HepG2 (cell line): ENCODE measurements around the gene CIAPIN1. TPM values are rescaled to one million over a fixed set of nuclear protein-coding genes. Genes with fewer than 3 reads are reported as not detected.

Source experiments
- HNRNPH1 ChIP-seq: fragments of 200-400 bp; formaldehyde crosslinking; optimal IDR thresholded peaks from 2 replicates; pipeline ENCODE3; 2017; ENCODE audit warnings: mild to moderate bottlenecking, low read depth, low read length
- MAFF ChIP-seq: IDR thresholded peaks from 2 replicates; pipeline ENCODE4 v1.6.1; 2011; ENCODE audit warnings: low read depth, low read length, improper control_type of control experiment
- PPARG ChIP-seq: conservative IDR thresholded peaks from 2 replicates; pipeline ENCODE4 v1.6.1; 2016; ENCODE audit warnings: missing biosample characterization, missing genetic modification reagents
- RARA ChIP-seq: IDR thresholded peaks from 2 replicates; pipeline ENCODE4 v1.6.1; 2016; ENCODE audit warnings: missing genetic modification reagents, missing compliant biosample characterization
- RXRB ChIP-seq: IDR thresholded peaks from 2 replicates; pipeline ENCODE4 v1.6.1; 2016; ENCODE audit warnings: borderline replicate concordance, missing genetic modification reagents, missing compliant biosample characterization
- SRF ChIP-seq: IDR thresholded peaks from 2 replicates; pipeline ENCODE4 v1.6.1; 2011; ENCODE audit warnings: mild to moderate bottlenecking, low read depth, low read length, moderate library complexity
- ZNF331 ChIP-seq: sonication (generic); formaldehyde crosslinking; IDR thresholded peaks from 2 replicates; pipeline ENCODE4 v1.4.0; 2020; ENCODE audit warnings: missing genetic modification reagents
- ZNF333 ChIP-seq: sonication (generic); formaldehyde crosslinking; IDR thresholded peaks from 2 replicates; pipeline ENCODE4 v1.4.0; 2020; ENCODE audit warnings: mild to moderate bottlenecking, missing genetic modification reagents, borderline replicate concordance
- ZNF597 ChIP-seq: sonication (generic); formaldehyde crosslinking; IDR thresholded peaks from 2 replicates; pipeline ENCODE4 v1.5.0; 2020; ENCODE audit warnings: missing genetic modification reagents
- ZSCAN21 ChIP-seq: sonication (generic); formaldehyde crosslinking; IDR thresholded peaks from 2 replicates; pipeline ENCODE4 v1.8.0; 2022; ENCODE audit warnings: mild to moderate bottlenecking, missing genetic modification reagents, moderate library complexity, borderline replicate concordance
- polyA plus RNA-seq, 8 experiments: library from polyadenylated mRNA; depleted of rRNA in 3 of 8; stranded (reverse) in 7 of 8; unstranded in 1 of 8; fragments of >200 nt; fragmentation: Illumina TruSeq in 4 of 8; extraction: Trizol in 4 of 8; gene quantifications; 2 replicates each; pipeline versions ENCODE4 v1.2.1 to v1.2.3, GENCODE V29; 2011 to 2016; ENCODE audit warnings: low read depth in 4 of 8, missing spikeins in 1 of 8, mixed read lengths in 1 of 8; ENCODE audit not compliant: insufficient read depth in 1 of 8
- total RNA-seq, 5 experiments: library from RNA; depleted of rRNA; stranded (reverse); fragments of >200 nt; fragmentation: Illumina TruSeq; extraction: Trizol; gene quantifications; 2 replicates each; pipeline ENCODE4 v1.2.3, GENCODE V29; 2016; ENCODE audit warnings: low read depth in 1 of 5
- TF ChIP-seq, protein P1 (sequence below): sonication (generic); formaldehyde crosslinking; IDR thresholded peaks from 2 replicates; pipeline ENCODE4 v1.4.0; 2020; ENCODE audit warnings: missing genetic modification reagents, mild to moderate bottlenecking, borderline replicate concordance
- TF ChIP-seq, protein P2 (sequence below): sonication (generic); formaldehyde crosslinking; IDR thresholded peaks from 2 replicates; pipeline ENCODE4 v1.9.0; 2021; ENCODE audit warnings: missing genetic modification reagents, borderline replicate concordance
- TF ChIP-seq, protein P3 (sequence below), 2 experiments: sonication (generic) in 1 of 2; formaldehyde crosslinking in 1 of 2; IDR thresholded peaks; 2 replicates each; pipeline versions ENCODE4 v1.4.0 to v1.6.1; 2018 to 2020; ENCODE audit warnings: missing genetic modification reagents in 2 of 2, borderline replicate concordance in 1 of 2, low read depth in 1 of 2, mild to moderate bottlenecking in 1 of 2, missing biosample characterization in 1 of 2
- TF ChIP-seq, protein P4 (sequence below): sonication (generic); formaldehyde crosslinking; IDR thresholded peaks from 2 replicates; pipeline ENCODE4 v1.4.0; 2020; ENCODE audit warnings: missing genetic modification reagents
- TF ChIP-seq, protein P5 (sequence below): sonication (generic); formaldehyde crosslinking; IDR thresholded peaks from 2 replicates; pipeline ENCODE4 v1.5.1; 2020; ENCODE audit warnings: mild to moderate bottlenecking, moderate library complexity, missing genetic modification reagents
- TF ChIP-seq, protein P6 (sequence below): IDR thresholded peaks from 2 replicates; pipeline ENCODE4 v1.6.1; 2016; ENCODE audit warnings: low read depth, control low read depth

CIAPIN1 gene
- total and polyA plus RNA-seq, 2 of the 13 experiments (the other 11 are each of a cell fraction or from before 2014, with no cell fraction given), result 69.3 to 89.7 TPM

GRCh38 chr16:57485916-57486857, 39.0 kb upstream of the CIAPIN1 start, which contains the start of gene DOK4 (continued):
- TF ChIP-seq, protein P1, sequence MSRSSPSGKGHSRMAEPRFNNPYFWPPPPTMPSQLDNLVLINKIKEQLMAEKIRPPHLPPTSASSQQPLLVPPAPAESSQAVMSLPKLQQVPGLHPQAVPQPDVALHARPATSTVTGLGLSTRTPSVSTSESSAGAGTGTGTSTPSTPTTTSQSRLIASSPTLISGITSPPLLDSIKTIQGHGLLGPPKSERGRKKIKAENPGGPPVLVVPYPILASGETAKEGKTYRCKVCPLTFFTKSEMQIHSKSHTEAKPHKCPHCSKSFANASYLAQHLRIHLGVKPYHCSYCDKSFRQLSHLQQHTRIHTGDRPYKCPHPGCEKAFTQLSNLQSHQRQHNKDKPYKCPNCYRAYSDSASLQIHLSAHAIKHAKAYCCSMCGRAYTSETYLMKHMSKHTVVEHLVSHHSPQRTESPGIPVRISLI, result no peak
- TF ChIP-seq, protein P2, sequence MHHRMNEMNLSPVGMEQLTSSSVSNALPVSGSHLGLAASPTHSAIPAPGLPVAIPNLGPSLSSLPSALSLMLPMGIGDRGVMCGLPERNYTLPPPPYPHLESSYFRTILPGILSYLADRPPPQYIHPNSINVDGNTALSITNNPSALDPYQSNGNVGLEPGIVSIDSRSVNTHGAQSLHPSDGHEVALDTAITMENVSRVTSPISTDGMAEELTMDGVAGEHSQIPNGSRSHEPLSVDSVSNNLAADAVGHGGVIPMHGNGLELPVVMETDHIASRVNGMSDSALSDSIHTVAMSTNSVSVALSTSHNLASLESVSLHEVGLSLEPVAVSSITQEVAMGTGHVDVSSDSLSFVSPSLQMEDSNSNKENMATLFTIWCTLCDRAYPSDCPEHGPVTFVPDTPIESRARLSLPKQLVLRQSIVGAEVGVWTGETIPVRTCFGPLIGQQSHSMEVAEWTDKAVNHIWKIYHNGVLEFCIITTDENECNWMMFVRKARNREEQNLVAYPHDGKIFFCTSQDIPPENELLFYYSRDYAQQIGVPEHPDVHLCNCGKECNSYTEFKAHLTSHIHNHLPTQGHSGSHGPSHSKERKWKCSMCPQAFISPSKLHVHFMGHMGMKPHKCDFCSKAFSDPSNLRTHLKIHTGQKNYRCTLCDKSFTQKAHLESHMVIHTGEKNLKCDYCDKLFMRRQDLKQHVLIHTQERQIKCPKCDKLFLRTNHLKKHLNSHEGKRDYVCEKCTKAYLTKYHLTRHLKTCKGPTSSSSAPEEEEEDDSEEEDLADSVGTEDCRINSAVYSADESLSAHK (CRISPR knock-in tag), result no peak
- TF ChIP-seq ZNF333 (CRISPR knock-in tag), result 0 out of 2 replicates have a peak, but pooled peaks have one; percentile 28
- TF ChIP-seq HNRNPH1, result no peak
- no peak for TF ChIP-seq MAFF
- no peak; the same call in 1 of the 2 replicates for TF ChIP-seq ZNF331
- 0 out of 2 replicates have a peak, but pooled peaks have one; percentile 3 for TF ChIP-seq PPARG (CRISPR knock-in tag)
- TF ChIP-seq, protein P3, sequence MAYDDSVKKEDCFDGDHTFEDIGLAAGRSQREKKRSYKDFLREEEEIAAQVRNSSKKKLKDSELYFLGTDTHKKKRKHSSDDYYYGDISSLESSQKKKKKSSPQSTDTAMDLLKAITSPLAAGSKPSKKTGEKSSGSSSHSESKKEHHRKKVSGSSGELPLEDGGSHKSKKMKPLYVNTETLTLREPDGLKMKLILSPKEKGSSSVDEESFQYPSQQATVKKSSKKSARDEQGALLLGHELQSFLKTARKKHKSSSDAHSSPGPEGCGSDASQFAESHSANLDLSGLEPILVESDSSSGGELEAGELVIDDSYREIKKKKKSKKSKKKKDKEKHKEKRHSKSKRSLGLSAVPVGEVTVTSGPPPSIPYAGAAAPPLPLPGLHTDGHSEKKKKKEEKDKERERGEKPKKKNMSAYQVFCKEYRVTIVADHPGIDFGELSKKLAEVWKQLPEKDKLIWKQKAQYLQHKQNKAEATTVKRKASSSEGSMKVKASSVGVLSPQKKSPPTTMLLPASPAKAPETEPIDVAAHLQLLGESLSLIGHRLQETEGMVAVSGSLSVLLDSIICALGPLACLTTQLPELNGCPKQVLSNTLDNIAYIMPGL (CRISPR knock-in tag; IDR thresholded peaks at IDR 0.05; ENCODE audit: borderline replicate concordance in 1 of 2, low read depth in 1 of 2), result no peak; a peak in 1 of 4 replicates
- TF ChIP-seq, protein P4, sequence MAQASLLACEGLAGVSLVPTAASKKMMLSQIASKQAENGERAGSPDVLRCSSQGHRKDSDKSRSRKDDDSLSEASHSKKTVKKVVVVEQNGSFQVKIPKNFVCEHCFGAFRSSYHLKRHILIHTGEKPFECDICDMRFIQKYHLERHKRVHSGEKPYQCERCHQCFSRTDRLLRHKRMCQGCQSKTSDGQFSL (CRISPR knock-in tag), result no peak
- TF ChIP-seq, protein P5, sequence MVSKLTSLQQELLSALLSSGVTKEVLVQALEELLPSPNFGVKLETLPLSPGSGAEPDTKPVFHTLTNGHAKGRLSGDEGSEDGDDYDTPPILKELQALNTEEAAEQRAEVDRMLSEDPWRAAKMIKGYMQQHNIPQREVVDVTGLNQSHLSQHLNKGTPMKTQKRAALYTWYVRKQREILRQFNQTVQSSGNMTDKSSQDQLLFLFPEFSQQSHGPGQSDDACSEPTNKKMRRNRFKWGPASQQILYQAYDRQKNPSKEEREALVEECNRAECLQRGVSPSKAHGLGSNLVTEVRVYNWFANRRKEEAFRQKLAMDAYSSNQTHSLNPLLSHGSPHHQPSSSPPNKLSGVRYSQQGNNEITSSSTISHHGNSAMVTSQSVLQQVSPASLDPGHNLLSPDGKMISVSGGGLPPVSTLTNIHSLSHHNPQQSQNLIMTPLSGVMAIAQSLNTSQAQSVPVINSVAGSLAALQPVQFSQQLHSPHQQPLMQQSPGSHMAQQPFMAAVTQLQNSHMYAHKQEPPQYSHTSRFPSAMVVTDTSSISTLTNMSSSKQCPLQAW (CRISPR knock-in tag), result 0 out of 2 replicates have a peak, but pooled peaks have one; percentile 19
- TF ChIP-seq ZSCAN21 (CRISPR knock-in tag), result no peak; the same call in 1 of the 2 replicates
- TF ChIP-seq RARA, result 0 out of 2 replicates have a peak, but pooled peaks have one; percentile 13
- no peak for TF ChIP-seq RXRB (CRISPR knock-in tag)
- TF ChIP-seq SRF, result peak; percentile 32; the same call in 1 of the 2 replicates
- TF ChIP-seq ZNF597 (CRISPR knock-in tag), result no peak
- TF ChIP-seq, protein P6, sequence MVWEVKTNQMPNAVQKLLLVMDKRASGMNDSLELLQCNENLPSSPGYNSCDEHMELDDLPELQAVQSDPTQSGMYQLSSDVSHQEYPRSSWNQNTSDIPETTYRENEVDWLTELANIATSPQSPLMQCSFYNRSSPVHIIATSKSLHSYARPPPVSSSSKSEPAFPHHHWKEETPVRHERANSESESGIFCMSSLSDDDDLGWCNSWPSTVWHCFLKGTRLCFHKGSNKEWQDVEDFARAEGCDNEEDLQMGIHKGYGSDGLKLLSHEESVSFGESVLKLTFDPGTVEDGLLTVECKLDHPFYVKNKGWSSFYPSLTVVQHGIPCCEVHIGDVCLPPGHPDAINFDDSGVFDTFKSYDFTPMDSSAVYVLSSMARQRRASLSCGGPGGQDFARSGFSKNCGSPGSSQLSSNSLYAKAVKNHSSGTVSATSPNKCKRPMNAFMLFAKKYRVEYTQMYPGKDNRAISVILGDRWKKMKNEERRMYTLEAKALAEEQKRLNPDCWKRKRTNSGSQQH, result no peak
